ENCODE measurements around the gene AVP.

GRCh38 chr20:3068075-3068474 lies 16.4 kb downstream of the AVP start:
- TF ChIP-seq POLR2A (IDR thresholded peaks at IDR 0.05) = no peak
- TF ChIP-seq CTCF (IDR thresholded peaks at IDR 0.05) = no peak

Measured in Peyer's patch (tissue), 4 donors.